Neural progenitor cell (in vitro differentiated cells): ENCODE data around the gene PTPA. TPM values are rescaled to one million over a fixed set of nuclear protein-coding genes. Genes with fewer than 3 reads are reported as not detected.

Experiments used
- DNase-seq: peaks from one replicate; pipeline ENCODE4 v3.0.0-alpha.2; 2016; ENCODE audit warnings: low spot score
- H2AFZ ChIP-seq: fragments of 200-600 bp; sonication (generic); replicated peaks from 2 replicates; pipeline ENCODE4 v1.6.1; 2016; ENCODE audit warnings: antibody characterized with exemption
- H3F3A ChIP-seq: fragments of 200-600 bp; sonication (generic); 2 replicates; pipeline ENCODE4 v1.6.1; 2016; ENCODE audit warnings: antibody characterized with exemption, low read depth
- H3K27ac ChIP-seq: fragments of 200-600 bp; sonication (generic); 2 replicates; pipeline ENCODE4 v1.5.1; 2016; ENCODE audit warnings: mild to moderate bottlenecking
- H3K27me3 ChIP-seq: fragments of 200-600 bp; sonication (generic); 2 replicates; pipeline ENCODE4 v1.6.1; 2016; ENCODE audit warnings: mild to moderate bottlenecking, moderate library complexity
- H3K36me3 ChIP-seq: fragments of 200-600 bp; sonication (generic); 2 replicates; pipeline ENCODE4 v1.5.1; 2016
- H3K4me1 ChIP-seq: fragments of 200-600 bp; sonication (generic); 2 replicates; pipeline ENCODE4 v1.6.1; 2016; ENCODE audit warnings: mixed run types
- H3K4me2 ChIP-seq: fragments of 200-600 bp; sonication (generic); 2 replicates; pipeline ENCODE4 v1.6.1; 2016
- H3K4me3 ChIP-seq: fragments of 200-600 bp; sonication (generic); 2 replicates; pipeline ENCODE4 v1.5.1; 2016
- H3K79me2 ChIP-seq: fragments of 200-600 bp; sonication (generic); 2 replicates; pipeline ENCODE4 v1.6.1; 2016; ENCODE audit warnings: low read depth
- H3K9ac ChIP-seq: fragments of 200-600 bp; sonication (generic); 2 replicates; pipeline ENCODE4 v1.6.1; 2016
- H3K9me3 ChIP-seq: fragments of 200-600 bp; sonication (generic); 2 replicates; pipeline ENCODE4 v1.5.1; 2016; ENCODE audit warnings: low read depth
- H4K20me1 ChIP-seq: fragments of 200-600 bp; sonication (generic); 2 replicates; pipeline ENCODE4 v1.6.1; 2016; ENCODE audit warnings: low read depth
- H3K27ac Mint-ChIP-seq: 3 replicates; pipeline ENCODE4 v1.8.0; 2021; ENCODE audit warnings: mixed read lengths
- H3K27me3 Mint-ChIP-seq: 2 replicates; pipeline ENCODE4 v1.8.0; 2022; ENCODE audit warnings: low read depth, mild to moderate bottlenecking, inconsistent platforms, moderate library complexity, mixed read lengths; ENCODE audit not compliant: insufficient read depth
- H3K36me3 Mint-ChIP-seq: 3 replicates; pipeline ENCODE4 v1.8.0; 2021; ENCODE audit warnings: mixed read lengths
- H3K4me1 Mint-ChIP-seq: 3 replicates; pipeline ENCODE4 v1.8.0; 2021; ENCODE audit warnings: mixed read lengths
- H3K4me3 Mint-ChIP-seq: 3 replicates; pipeline ENCODE4 v1.8.0; 2021; ENCODE audit warnings: mild to moderate bottlenecking, moderate library complexity, mixed read lengths
- H3K9me3 Mint-ChIP-seq: 3 replicates; pipeline ENCODE4 v1.8.0; 2020; ENCODE audit warnings: mixed read lengths
- EZH2 ChIP-seq: fragments of 200-600 bp; sonication (generic); IDR thresholded peaks from 2 replicates; pipeline ENCODE4 v1.6.1; 2017; ENCODE audit warnings: antibody characterized with exemption, mild to moderate bottlenecking, moderate library complexity
- EZH2phosphoT487 ChIP-seq: fragments of 200-600 bp; sonication (generic); IDR thresholded peaks from 2 replicates; pipeline ENCODE4 v1.6.1; 2017; ENCODE audit warnings: antibody characterized with exemption
- total RNA-seq: library from RNA; depleted of rRNA; stranded (reverse); fragments of >200 nt; gene quantifications from 2 replicates; pipeline ENCODE4 v1.2.3, GENCODE V29; 2015; ENCODE audit warnings: low replicate concordance
- TF ChIP-seq, protein P1 (sequence below): fragments of 200-600 bp; sonication (generic); IDR thresholded peaks from 2 replicates; pipeline ENCODE4 v1.5.1; 2017; ENCODE audit warnings: antibody characterized with exemption, mild to moderate bottlenecking

PTPA gene
- total RNA-seq, 1 donor from 2014 or later, result 82.4 TPM

DNA sequence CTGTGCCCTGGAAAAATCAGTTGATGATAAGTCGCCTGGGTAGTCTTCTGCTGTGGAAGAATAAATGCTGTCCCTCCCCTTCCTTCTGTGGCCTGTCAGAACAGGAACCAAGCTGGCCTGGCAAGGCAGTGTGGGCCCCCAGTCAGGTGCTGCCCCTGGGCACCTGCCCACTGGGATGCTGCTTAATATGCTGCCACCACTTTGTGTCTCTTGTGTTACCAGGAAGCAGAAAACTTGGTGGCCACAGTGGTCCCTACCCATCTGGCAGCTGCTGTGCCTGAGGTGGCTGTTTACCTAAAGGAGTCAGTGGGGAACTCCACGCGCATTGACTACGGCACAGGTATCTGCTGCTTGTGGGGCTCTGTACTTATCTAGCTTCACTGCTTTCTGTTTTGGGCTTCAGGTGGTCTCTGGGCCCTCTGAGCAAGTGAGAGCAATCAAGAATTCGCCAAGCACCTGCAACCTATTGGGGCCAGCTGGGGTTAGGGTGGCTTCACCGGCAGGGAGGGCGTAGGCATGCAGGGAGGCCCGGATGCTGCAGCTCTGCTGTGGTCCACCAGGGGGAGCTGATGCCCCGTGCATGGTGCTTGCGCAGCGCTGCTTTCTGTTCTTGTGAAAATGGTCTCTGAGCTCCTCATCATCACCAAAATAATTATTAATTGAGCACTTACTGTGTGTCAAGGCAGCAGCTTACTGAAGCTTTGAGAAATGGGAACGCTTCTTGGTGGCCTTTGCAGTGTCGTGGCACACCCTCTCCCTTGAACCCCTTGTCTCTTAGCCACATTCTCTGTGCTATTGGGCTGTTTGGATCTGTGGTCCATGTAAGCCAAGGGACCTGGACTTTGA lies 20.3 kb downstream of the PTPA start:
- Mint-ChIP-seq H3K36me3 (peaks cover 10% of the 10 kb centered on the region), H3K9me3 (no peaks in the 10 kb centered on the region), H3K4me3 (no peak overlapping the region), H3K27ac (no peak overlapping the region), H3K27me3 (peaks cover 3% of the 10 kb centered on the region), H3K4me1 (peaks cover 30% of the 10 kb centered on the region)
- Histone ChIP-seq H3K4me2 (no peak overlapping the region), H3K4me1 (peaks cover 14% of the 10 kb centered on the region), H3K27me3 (no peaks in the 10 kb centered on the region), H3K4me3 (no peak overlapping the region), H3K79me2 (peaks cover 14% of the 10 kb centered on the region), H3F3A (peaks cover 47% of the 10 kb centered on the region), H3K36me3 (peaks cover 5% of the 10 kb centered on the region), H4K20me1 (no peaks in the 10 kb centered on the region), H2AFZ (no peak overlapping the region), H3K27ac (no peak overlapping the region), H3K9me3 (no peaks in the 10 kb centered on the region), H3K9ac (no peak overlapping the region)
- peak; percentile 83 for DNase-seq
- TF ChIP-seq EZH2, result no peak
- TF ChIP-seq, protein P1, sequence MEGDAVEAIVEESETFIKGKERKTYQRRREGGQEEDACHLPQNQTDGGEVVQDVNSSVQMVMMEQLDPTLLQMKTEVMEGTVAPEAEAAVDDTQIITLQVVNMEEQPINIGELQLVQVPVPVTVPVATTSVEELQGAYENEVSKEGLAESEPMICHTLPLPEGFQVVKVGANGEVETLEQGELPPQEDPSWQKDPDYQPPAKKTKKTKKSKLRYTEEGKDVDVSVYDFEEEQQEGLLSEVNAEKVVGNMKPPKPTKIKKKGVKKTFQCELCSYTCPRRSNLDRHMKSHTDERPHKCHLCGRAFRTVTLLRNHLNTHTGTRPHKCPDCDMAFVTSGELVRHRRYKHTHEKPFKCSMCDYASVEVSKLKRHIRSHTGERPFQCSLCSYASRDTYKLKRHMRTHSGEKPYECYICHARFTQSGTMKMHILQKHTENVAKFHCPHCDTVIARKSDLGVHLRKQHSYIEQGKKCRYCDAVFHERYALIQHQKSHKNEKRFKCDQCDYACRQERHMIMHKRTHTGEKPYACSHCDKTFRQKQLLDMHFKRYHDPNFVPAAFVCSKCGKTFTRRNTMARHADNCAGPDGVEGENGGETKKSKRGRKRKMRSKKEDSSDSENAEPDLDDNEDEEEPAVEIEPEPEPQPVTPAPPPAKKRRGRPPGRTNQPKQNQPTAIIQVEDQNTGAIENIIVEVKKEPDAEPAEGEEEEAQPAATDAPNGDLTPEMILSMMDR, result peak; percentile 96

GRCh38 chr9:129133082-129133481 lies 21.9 kb downstream of the PTPA start:
- peaks cover 11% of the 10 kb centered on the region for H3K79me2 ChIP-seq
- H3K4me1 ChIP-seq, result no peaks in the 10 kb centered on the region
- peaks cover 5% of the 10 kb centered on the region for H3K36me3 ChIP-seq
- H3K4me2 ChIP-seq, result no peak overlapping the region
- no peak overlapping the region for H2AFZ ChIP-seq
- H3K9me3 Mint-ChIP-seq, result no peaks in the 10 kb centered on the region
- no peak for DNase-seq
- H3K27me3 ChIP-seq, result no peaks in the 10 kb centered on the region
- H3K27ac ChIP-seq, result no peak overlapping the region
- H4K20me1 ChIP-seq, result no peaks in the 10 kb centered on the region
- H3K4me1 Mint-ChIP-seq, result peaks cover 19% of the 10 kb centered on the region
- TF ChIP-seq, protein P1, result no peak
- TF ChIP-seq EZH2phosphoT487 (no peak), EZH2 (no peak)
- H3K4me3 Mint-ChIP-seq, result no peak overlapping the region
- no peak overlapping the region for H3K27ac Mint-ChIP-seq
- H3F3A ChIP-seq, result peaks cover 33% of the 10 kb centered on the region
- no peak overlapping the region for H3K4me3 ChIP-seq
- H3K36me3 Mint-ChIP-seq, result peaks cover 15% of the 10 kb centered on the region
- H3K27me3 Mint-ChIP-seq, result peaks cover 2% of the 10 kb centered on the region
- no peaks in the 10 kb centered on the region for H3K9me3 ChIP-seq
- no peak overlapping the region for H3K9ac ChIP-seq

- DNase-seq, result no peak
- Histone ChIP-seq H4K20me1 (no peaks in the 10 kb centered on the region), H3K4me2 (no peak overlapping the region), H3K27ac (no peak overlapping the region), H3K9ac (no peak overlapping the region), H3K4me3 (no peak overlapping the region), H3K79me2 (no peaks in the 10 kb centered on the region), H3K36me3 (peaks cover 4% of the 10 kb centered on the region), H3K9me3 (no peaks in the 10 kb centered on the region), H2AFZ (no peak overlapping the region), H3K27me3 (no peaks in the 10 kb centered on the region), H3F3A (peaks cover 45% of the 10 kb centered on the region), H3K4me1 (peaks cover 10% of the 10 kb centered on the region)
- peaks cover 2% of the 10 kb centered on the region for H3K27me3 Mint-ChIP-seq
- TF ChIP-seq, protein P1, result no peak
- TF ChIP-seq EZH2phosphoT487 (no peak), EZH2 (no peak)
- H3K4me1 Mint-ChIP-seq, result peaks cover 39% of the 10 kb centered on the region
- no peak overlapping the region for H3K27ac Mint-ChIP-seq
- no peak overlapping the region for H3K4me3 Mint-ChIP-seq
- peaks cover 15% of the 10 kb centered on the region for H3K36me3 Mint-ChIP-seq
- no peaks in the 10 kb centered on the region for H3K9me3 Mint-ChIP-seq
Observed at GRCh38 chr9:129135476-129135875, 24.3 kb downstream of the PTPA start.
